Smooth muscle cell (in vitro differentiated cells): ENCODE results near the gene ESR2. TPM values are rescaled to one million over a fixed set of nuclear protein-coding genes. Genes with fewer than 3 reads are reported as not detected.

Source experiments
- DNase-seq: peaks from one replicate; lab custom pipeline; 2025; ENCODE audit not compliant: unreplicated experiment; lab: John Stamatoyannopoulos, UW
- H2AFZ ChIP-seq: fragments of 200-600 bp; sonication (generic); 2 replicates; pipeline ENCODE4 v1.6.0; 2016; ENCODE audit warnings: antibody characterized with exemption, low read depth, mild to moderate bottlenecking
- H3F3A ChIP-seq: fragments of 200-600 bp; sonication (generic); 2 replicates; pipeline ENCODE4 v1.6.0; 2017; ENCODE audit warnings: antibody characterized with exemption, low read depth
- H3K27ac ChIP-seq: fragments of 200-600 bp; sonication (generic); 2 replicates; pipeline ENCODE4 v1.5.1; 2016; ENCODE audit warnings: low read depth, mild to moderate bottlenecking
- H3K27me3 ChIP-seq: fragments of 200-600 bp; sonication (generic); 2 replicates; pipeline ENCODE4 v1.6.1; 2016; ENCODE audit warnings: low read depth, mild to moderate bottlenecking
- H3K36me3 ChIP-seq: fragments of 200-600 bp; sonication (generic); 2 replicates; pipeline ENCODE4 v1.5.1; 2016; ENCODE audit warnings: low read depth
- H3K4me1 ChIP-seq: fragments of 200-600 bp; sonication (generic); 2 replicates; pipeline ENCODE4 v1.5.1; 2016; ENCODE audit warnings: low read depth
- H3K4me2 ChIP-seq: fragments of 200-600 bp; sonication (generic); 2 replicates; pipeline ENCODE4 v1.6.0; 2016; ENCODE audit warnings: mild to moderate bottlenecking
- H3K4me3 ChIP-seq: fragments of 200-600 bp; sonication (generic); 2 replicates; pipeline ENCODE4 v1.5.1; 2016; ENCODE audit warnings: mild to moderate bottlenecking
- H3K79me2 ChIP-seq: fragments of 200-600 bp; sonication (generic); 2 replicates; pipeline ENCODE4 v1.6.0; 2016; ENCODE audit warnings: low read depth, mild to moderate bottlenecking
- H3K9ac ChIP-seq: fragments of 200-600 bp; sonication (generic); 2 replicates; pipeline ENCODE4 v1.6.0; 2016; ENCODE audit warnings: low read depth
- H3K9me3 ChIP-seq: fragments of 200-600 bp; sonication (generic); replicated peaks from 2 replicates; pipeline ENCODE4 v1.5.1; 2016; ENCODE audit warnings: low read depth
- H4K20me1 ChIP-seq: fragments of 200-600 bp; sonication (generic); 2 replicates; pipeline ENCODE4 v1.6.0; 2016; ENCODE audit warnings: low read depth
- WGBS: methylation state at CpG from one replicate; pipeline ENCODE4 v1.1.7; 2016; ENCODE audit warnings: low lambda C conversion rate; 5-methylcytosine and 5-hydroxymethylcytosine counted together
- polyA plus RNA-seq: library from polyadenylated mRNA; unstranded; fragments of >200 nt; fragmentation: Nextera tagmentation; extraction: Ambion mirVana; gene quantifications from 2 replicates; pipeline ENCODE4 v1.2.1, GENCODE V29; 2016
- total RNA-seq: library from RNA; depleted of rRNA; stranded (reverse); fragments of >200 nt; gene quantifications from 2 replicates; pipeline ENCODE4 v1.2.3, GENCODE V29; 2014
- TF ChIP-seq, protein P1 (sequence below): fragments of 200-600 bp; sonication (generic); IDR thresholded peaks from 2 replicates; pipeline ENCODE4 v1.5.1; 2017; ENCODE audit warnings: borderline replicate concordance, mild to moderate bottlenecking, antibody characterized with exemption; ENCODE audit not compliant: insufficient read depth, poor library complexity, severe bottlenecking

ESR2 gene
- total and polyA plus RNA-seq, 2 experiments from 2014 or later: not detected

DNA sequence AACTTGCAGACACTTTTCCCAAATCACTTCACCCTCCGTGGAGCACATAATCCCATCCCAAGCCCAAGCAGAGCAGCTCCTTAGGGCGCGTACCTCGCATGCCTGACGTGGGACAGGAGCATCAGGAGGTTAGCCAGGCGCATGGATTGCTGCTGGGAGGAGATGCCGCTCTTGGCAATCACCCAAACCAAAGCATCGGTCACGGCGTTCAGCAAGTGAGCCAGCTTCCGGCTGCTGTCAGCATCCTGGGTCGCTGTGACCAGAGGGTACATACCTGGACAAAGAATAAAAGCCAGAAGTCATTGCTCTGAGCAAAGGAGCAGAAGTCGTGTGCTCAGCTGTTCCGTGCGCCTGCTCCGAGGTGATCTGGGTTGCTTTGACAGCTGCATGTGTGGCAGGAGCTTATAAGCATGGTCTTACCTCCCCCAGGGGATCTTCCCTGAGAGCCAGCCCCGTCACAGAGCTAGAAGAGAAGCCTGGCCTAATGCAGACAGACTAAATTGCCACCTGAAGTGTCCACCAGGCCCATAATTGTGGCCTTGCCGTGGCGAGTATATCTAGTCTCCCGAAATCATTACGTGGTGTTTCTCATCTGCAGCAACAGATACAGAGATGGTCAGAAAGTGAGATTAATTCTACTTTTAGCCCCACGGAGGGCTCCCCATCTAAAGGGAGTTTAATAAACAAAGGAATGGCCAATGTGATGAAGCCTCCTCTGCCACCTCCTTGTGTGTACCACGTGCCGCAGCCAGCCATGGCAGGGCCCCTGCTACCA, 59.1 kb downstream of the ESR2 start:
- Histone ChIP-seq H3K79me2 (no peaks in the 10 kb centered on the region), H4K20me1 (no peaks in the 10 kb centered on the region), H2AFZ (no peak overlapping the region), H3K4me1 (no peaks in the 10 kb centered on the region), H3K27ac (no peak overlapping the region), H3K9ac (no peak overlapping the region), H3F3A (no peaks in the 10 kb centered on the region), H3K27me3 (no peaks in the 10 kb centered on the region), H3K36me3 (no peaks in the 10 kb centered on the region), H3K9me3 (no peaks in the 10 kb centered on the region), H3K4me2 (no peak overlapping the region), H3K4me3 (no peak overlapping the region)
- WGBS: 87% methylated on average over 24 of the region's 24 CpGs
- TF ChIP-seq, protein P1, sequence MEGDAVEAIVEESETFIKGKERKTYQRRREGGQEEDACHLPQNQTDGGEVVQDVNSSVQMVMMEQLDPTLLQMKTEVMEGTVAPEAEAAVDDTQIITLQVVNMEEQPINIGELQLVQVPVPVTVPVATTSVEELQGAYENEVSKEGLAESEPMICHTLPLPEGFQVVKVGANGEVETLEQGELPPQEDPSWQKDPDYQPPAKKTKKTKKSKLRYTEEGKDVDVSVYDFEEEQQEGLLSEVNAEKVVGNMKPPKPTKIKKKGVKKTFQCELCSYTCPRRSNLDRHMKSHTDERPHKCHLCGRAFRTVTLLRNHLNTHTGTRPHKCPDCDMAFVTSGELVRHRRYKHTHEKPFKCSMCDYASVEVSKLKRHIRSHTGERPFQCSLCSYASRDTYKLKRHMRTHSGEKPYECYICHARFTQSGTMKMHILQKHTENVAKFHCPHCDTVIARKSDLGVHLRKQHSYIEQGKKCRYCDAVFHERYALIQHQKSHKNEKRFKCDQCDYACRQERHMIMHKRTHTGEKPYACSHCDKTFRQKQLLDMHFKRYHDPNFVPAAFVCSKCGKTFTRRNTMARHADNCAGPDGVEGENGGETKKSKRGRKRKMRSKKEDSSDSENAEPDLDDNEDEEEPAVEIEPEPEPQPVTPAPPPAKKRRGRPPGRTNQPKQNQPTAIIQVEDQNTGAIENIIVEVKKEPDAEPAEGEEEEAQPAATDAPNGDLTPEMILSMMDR: no peak
- DNase-seq: no peak

DNA sequence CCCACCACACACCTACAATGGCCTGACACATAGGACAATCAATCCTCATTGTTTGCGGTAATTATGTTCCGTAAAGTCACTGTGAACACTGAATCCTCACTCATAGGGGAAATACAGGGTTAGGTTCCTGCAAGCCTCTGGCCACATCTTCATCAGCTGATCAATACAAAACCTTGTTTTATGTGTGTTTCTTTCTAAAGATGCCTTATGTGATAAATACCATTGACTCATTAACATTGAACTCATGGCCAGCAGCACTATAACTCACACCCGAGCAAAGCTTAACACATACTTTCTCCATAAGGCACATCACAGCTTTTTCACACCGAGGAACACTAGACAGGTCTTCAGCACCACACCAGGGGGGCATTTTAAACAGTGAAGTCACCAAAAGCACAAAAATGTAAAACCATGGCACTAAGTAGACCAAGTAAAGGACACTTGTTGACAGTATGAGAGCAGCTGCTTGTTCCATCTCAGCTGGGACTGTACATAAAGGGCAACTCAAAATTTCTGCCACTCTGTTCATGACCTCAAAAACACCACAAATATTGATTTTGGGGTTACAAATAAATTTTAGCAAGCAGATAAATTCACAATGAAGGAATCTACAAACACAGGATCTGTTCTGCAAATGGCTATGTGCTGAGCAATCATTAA, 60.5 kb downstream of the ESR2 start:
- no peaks in the 10 kb centered on the region for H3K79me2 ChIP-seq
- no peak overlapping the region for H3K4me3 ChIP-seq
- H3K27ac ChIP-seq: no peak overlapping the region
- H3F3A ChIP-seq: no peaks in the 10 kb centered on the region
- H3K27me3 ChIP-seq: no peaks in the 10 kb centered on the region
- no peaks in the 10 kb centered on the region for H3K4me1 ChIP-seq
- no peaks in the 10 kb centered on the region for H3K36me3 ChIP-seq
- no peaks in the 10 kb centered on the region for H3K9me3 ChIP-seq
- H2AFZ ChIP-seq: no peak overlapping the region
- WGBS: 89% methylated on average over 4 of the region's 4 CpGs
- H3K4me2 ChIP-seq: no peak overlapping the region
- no peak for DNase-seq
- no peaks in the 10 kb centered on the region for H4K20me1 ChIP-seq
- TF ChIP-seq, protein P1: no peak
- no peak overlapping the region for H3K9ac ChIP-seq

DNA sequence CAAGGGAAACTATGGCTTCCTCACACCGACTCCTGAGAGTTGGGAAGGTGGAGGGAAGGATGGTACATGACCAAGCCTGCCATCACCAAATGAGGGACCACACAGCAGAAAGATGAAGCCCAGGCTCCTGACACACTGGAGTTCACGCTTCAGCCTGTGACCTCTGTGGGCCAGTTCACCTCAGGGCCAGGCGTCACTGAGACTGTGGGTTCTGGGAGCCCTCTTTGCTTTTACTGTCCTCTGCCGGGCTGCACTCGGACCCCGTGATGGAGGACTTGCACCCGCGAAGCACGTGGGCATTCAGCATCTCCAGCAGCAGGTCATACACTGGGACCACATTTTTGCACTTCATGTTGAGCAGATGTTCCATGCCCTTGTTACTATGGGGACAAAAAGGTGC, 61.2 kb downstream of the ESR2 start:
- no peak for DNase-seq
- TF ChIP-seq, protein P1: no peak
- Histone ChIP-seq H3K79me2 (no peaks in the 10 kb centered on the region), H3K9me3 (no peaks in the 10 kb centered on the region), H3K4me2 (no peak overlapping the region), H3K27ac (no peak overlapping the region), H3K27me3 (no peaks in the 10 kb centered on the region), H3K36me3 (no peaks in the 10 kb centered on the region), H2AFZ (no peak overlapping the region), H4K20me1 (no peaks in the 10 kb centered on the region), H3K4me1 (no peaks in the 10 kb centered on the region), H3F3A (no peaks in the 10 kb centered on the region), H3K4me3 (no peak overlapping the region), H3K9ac (no peak overlapping the region)
- 97% methylated on average over 9 of the region's 9 CpGs for WGBS
